HepG2 (cell line): Measurements from ENCODE around the gene BCAS3. TPM values are rescaled to one million over a fixed set of nuclear protein-coding genes. Genes with fewer than 3 reads are reported as not detected.
A peak's percentile ranks its signal among the peaks of the same experiment; 100 is the strongest.

ENCODE experiments used
- CENPT ChIP-seq: sonication (generic); formaldehyde crosslinking; IDR thresholded peaks from 2 replicates; pipeline ENCODE4 v1.8.0; 2022; ENCODE audit warnings: low read depth, mild to moderate bottlenecking, moderate library complexity, missing genetic modification reagents
- MYNN ChIP-seq: sonication (generic); formaldehyde crosslinking; IDR thresholded peaks from 2 replicates; pipeline ENCODE4 v1.4.0; 2020; ENCODE audit warnings: mild to moderate bottlenecking, low read depth, missing genetic modification reagents
- SIX4 ChIP-seq: sonication (generic); formaldehyde crosslinking; IDR thresholded peaks from 2 replicates; pipeline ENCODE4 v1.4.0; 2020; ENCODE audit warnings: missing genetic modification reagents
- THYN1 ChIP-seq: sonication (generic); formaldehyde crosslinking; IDR thresholded peaks from 2 replicates; pipeline ENCODE4 v1.8.1; 2023; ENCODE audit warnings: low read depth, mild to moderate bottlenecking, moderate library complexity, missing genetic modification reagents, borderline replicate concordance
- ZNF3 ChIP-seq: IDR thresholded peaks from 2 replicates; pipeline ENCODE4 v1.7.0; 2017; ENCODE audit warnings: inconsistent platforms
- polyA plus RNA-seq, 8 experiments: library from polyadenylated mRNA; depleted of rRNA in 3 of 8; stranded (reverse) in 7 of 8; unstranded in 1 of 8; fragments of >200 nt; fragmentation: Illumina TruSeq in 4 of 8; extraction: Trizol in 4 of 8; gene quantifications; 2 replicates each; pipeline versions ENCODE4 v1.2.1 to v1.2.3, GENCODE V29; 2011 to 2016; ENCODE audit warnings: low read depth in 4 of 8, missing spikeins in 1 of 8, mixed read lengths in 1 of 8; ENCODE audit not compliant: insufficient read depth in 1 of 8
- total RNA-seq, 5 experiments: library from RNA; depleted of rRNA; stranded (reverse); fragments of >200 nt; fragmentation: Illumina TruSeq; extraction: Trizol; gene quantifications; 2 replicates each; pipeline ENCODE4 v1.2.3, GENCODE V29; 2016; ENCODE audit warnings: low read depth in 1 of 5
- TF ChIP-seq, protein P1 (sequence below): IDR thresholded peaks from 2 replicates; pipeline ENCODE4 v1.4.0; 2020; ENCODE audit warnings: mild to moderate bottlenecking, missing genetic modification reagents
- TF ChIP-seq, protein P2 (sequence below): sonication (generic); formaldehyde crosslinking; IDR thresholded peaks from 2 replicates; pipeline ENCODE4 v1.5.0; 2020; ENCODE audit warnings: mild to moderate bottlenecking, missing genetic modification reagents
- TF ChIP-seq, protein P3 (sequence below), 2 experiments: sonication (generic) in 1 of 2; formaldehyde crosslinking in 1 of 2; IDR thresholded peaks; 2 replicates each; pipeline versions ENCODE4 v1.4.0 to v1.6.1; 2016 to 2020; ENCODE audit warnings: borderline replicate concordance in 1 of 2, low read depth in 1 of 2, mild to moderate bottlenecking in 1 of 2, missing genetic modification reagents in 1 of 2
- TF ChIP-seq, protein P4 (sequence below): sonication (generic); formaldehyde crosslinking; IDR thresholded peaks from 2 replicates; pipeline ENCODE4 v1.5.1; 2020; ENCODE audit warnings: mild to moderate bottlenecking, missing genetic modification reagents, borderline replicate concordance
- TF ChIP-seq, protein P5 (sequence below): sonication (generic); formaldehyde crosslinking; IDR thresholded peaks from 2 replicates; pipeline ENCODE4 v1.5.1; 2020; ENCODE audit warnings: missing genetic modification reagents, mild to moderate bottlenecking, borderline replicate concordance

The BCAS3 gene
- total and polyA plus RNA-seq, 2 of the 13 experiments (the other 11 are each of a cell fraction or from before 2014, with no cell fraction given) = 10.7 to 11.2 TPM

DNA sequence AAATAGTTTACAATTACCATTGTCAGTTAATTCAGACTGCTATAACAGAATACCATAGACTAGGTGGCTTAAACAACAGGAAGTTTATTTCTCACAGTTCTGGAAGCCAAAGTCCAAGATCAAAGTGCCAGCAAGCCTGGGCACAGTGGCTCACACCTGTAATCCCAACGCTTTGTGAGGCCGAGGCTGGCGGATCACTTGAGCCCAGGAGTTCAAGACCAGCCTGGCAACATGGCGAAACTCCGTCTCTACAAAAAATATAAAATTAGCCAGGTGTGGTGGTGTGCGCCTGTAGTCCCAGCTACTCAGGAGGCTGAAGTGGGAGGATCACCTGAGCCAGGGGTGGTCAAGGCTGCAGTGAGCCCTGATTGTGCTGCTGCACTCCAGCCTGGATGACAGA, 650.7 kb downstream of the BCAS3 start (continued):
- TF ChIP-seq, protein P1, sequence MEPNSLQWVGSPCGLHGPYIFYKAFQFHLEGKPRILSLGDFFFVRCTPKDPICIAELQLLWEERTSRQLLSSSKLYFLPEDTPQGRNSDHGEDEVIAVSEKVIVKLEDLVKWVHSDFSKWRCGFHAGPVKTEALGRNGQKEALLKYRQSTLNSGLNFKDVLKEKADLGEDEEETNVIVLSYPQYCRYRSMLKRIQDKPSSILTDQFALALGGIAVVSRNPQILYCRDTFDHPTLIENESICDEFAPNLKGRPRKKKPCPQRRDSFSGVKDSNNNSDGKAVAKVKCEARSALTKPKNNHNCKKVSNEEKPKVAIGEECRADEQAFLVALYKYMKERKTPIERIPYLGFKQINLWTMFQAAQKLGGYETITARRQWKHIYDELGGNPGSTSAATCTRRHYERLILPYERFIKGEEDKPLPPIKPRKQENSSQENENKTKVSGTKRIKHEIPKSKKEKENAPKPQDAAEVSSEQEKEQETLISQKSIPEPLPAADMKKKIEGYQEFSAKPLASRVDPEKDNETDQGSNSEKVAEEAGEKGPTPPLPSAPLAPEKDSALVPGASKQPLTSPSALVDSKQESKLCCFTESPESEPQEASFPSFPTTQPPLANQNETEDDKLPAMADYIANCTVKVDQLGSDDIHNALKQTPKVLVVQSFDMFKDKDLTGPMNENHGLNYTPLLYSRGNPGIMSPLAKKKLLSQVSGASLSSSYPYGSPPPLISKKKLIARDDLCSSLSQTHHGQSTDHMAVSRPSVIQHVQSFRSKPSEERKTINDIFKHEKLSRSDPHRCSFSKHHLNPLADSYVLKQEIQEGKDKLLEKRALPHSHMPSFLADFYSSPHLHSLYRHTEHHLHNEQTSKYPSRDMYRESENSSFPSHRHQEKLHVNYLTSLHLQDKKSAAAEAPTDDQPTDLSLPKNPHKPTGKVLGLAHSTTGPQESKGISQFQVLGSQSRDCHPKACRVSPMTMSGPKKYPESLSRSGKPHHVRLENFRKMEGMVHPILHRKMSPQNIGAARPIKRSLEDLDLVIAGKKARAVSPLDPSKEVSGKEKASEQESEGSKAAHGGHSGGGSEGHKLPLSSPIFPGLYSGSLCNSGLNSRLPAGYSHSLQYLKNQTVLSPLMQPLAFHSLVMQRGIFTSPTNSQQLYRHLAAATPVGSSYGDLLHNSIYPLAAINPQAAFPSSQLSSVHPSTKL = peak; percentile 63
- TF ChIP-seq SIX4 (CRISPR knock-in tag) = no peak
- TF ChIP-seq, protein P2, sequence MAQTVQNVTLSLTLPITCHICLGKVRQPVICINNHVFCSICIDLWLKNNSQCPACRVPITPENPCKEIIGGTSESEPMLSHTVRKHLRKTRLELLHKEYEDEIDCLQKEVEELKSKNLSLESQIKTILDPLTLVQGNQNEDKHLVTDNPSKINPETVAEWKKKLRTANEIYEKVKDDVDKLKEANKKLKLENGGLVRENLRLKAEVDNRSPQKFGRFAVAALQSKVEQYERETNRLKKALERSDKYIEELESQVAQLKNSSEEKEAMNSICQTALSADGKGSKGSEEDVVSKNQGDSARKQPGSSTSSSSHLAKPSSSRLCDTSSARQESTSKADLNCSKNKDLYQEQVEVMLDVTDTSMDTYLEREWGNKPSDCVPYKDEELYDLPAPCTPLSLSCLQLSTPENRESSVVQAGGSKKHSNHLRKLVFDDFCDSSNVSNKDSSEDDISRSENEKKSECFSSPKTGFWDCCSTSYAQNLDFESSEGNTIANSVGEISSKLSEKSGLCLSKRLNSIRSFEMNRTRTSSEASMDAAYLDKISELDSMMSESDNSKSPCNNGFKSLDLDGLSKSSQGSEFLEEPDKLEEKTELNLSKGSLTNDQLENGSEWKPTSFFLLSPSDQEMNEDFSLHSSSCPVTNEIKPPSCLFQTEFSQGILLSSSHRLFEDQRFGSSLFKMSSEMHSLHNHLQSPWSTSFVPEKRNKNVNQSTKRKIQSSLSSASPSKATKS (CRISPR knock-in tag) = no peak
- TF ChIP-seq, protein P3, sequence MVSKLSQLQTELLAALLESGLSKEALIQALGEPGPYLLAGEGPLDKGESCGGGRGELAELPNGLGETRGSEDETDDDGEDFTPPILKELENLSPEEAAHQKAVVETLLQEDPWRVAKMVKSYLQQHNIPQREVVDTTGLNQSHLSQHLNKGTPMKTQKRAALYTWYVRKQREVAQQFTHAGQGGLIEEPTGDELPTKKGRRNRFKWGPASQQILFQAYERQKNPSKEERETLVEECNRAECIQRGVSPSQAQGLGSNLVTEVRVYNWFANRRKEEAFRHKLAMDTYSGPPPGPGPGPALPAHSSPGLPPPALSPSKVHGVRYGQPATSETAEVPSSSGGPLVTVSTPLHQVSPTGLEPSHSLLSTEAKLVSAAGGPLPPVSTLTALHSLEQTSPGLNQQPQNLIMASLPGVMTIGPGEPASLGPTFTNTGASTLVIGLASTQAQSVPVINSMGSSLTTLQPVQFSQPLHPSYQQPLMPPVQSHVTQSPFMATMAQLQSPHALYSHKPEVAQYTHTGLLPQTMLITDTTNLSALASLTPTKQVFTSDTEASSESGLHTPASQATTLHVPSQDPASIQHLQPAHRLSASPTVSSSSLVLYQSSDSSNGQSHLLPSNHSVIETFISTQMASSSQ (IDR thresholded peaks at IDR 0.05; ENCODE audit: low read depth) = no peak
- TF ChIP-seq, protein P3 (CRISPR knock-in tag; IDR thresholded peaks at IDR 0.05; ENCODE audit: borderline replicate concordance) = no peak
- no peak for TF ChIP-seq CENPT
- TF ChIP-seq ZNF3 (CRISPR knock-in tag) = no peak
- no peak for TF ChIP-seq THYN1 (CRISPR knock-in tag)
- TF ChIP-seq MYNN (CRISPR knock-in tag) = no peak
- TF ChIP-seq, protein P4, sequence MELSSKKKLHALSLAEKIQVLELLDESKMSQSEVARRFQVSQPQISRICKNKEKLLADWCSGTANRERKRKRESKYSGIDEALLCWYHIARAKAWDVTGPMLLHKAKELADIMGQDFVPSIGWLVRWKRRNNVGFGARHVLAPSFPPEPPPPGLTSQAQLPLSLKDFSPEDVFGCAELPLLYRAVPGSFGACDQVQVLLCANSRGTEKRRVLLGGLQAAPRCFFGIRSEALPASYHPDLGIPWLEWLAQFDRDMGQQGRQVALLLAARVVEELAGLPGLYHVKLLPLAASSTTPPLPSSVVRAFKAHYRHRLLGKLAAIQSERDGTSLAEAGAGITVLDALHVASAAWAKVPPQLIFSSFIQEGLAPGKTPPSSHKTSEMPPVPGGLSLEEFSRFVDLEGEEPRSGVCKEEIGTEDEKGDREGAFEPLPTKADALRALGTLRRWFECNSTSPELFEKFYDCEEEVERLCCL (CRISPR knock-in tag) = no peak
- TF ChIP-seq, protein P5, sequence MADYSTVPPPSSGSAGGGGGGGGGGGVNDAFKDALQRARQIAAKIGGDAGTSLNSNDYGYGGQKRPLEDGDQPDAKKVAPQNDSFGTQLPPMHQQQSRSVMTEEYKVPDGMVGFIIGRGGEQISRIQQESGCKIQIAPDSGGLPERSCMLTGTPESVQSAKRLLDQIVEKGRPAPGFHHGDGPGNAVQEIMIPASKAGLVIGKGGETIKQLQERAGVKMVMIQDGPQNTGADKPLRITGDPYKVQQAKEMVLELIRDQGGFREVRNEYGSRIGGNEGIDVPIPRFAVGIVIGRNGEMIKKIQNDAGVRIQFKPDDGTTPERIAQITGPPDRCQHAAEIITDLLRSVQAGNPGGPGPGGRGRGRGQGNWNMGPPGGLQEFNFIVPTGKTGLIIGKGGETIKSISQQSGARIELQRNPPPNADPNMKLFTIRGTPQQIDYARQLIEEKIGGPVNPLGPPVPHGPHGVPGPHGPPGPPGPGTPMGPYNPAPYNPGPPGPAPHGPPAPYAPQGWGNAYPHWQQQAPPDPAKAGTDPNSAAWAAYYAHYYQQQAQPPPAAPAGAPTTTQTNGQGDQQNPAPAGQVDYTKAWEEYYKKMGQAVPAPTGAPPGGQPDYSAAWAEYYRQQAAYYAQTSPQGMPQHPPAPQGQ (CRISPR knock-in tag) = no peak
